Endothelial cell of umbilical vein (primary cell): ENCODE results near the gene TNS1. TPM values are rescaled to one million over a fixed set of nuclear protein-coding genes. Genes with fewer than 3 reads are reported as not detected.

Source experiments
- BruUV-seq: library from RNA; stranded (reverse); fragments of 400-500 nt; replicated peaks from 2 replicates; lab custom pipeline; 2021; lab: Mats Ljungman, UMichigan
- CTCF ChIA-PET: fragments of 300-600, 350-600 bp; sonication (Branson Sonifier 250); formaldehyde crosslinking; loops from one replicate; lab custom pipeline; 2021; ENCODE audit warnings: antibody characterized with exemption, inconsistent platforms; lab: Charles Lee
- POLR2A ChIA-PET: fragments of 300-600, 350-600 bp; sonication (Branson Sonifier 250); formaldehyde crosslinking; loops from one replicate; lab custom pipeline; 2021; ENCODE audit warnings: antibody characterized with exemption, inconsistent platforms; lab: Charles Lee
- DNase-seq: peaks from one replicate; pipeline ENCODE4 v3.0.0-alpha.2; 2011; ENCODE audit warnings: low read depth, low spot score
- FAIRE-seq: peaks from 2 replicates; lab custom pipeline; 2011; peaks lifted over from hg19 to GRCh38; lab: Jason Lieb, UNC
- H2AFZ ChIP-seq: 2 replicates; pipeline ENCODE4 v1.6.0; 2012; ENCODE audit warnings: low read depth, low read length, control low read depth, inconsistent platforms
- H3K27ac ChIP-seq: 2 replicates; pipeline ENCODE4 v1.5.1; 2011; ENCODE audit warnings: low read depth, mild to moderate bottlenecking, control low read depth, low read length, moderate library complexity; ENCODE audit not compliant: insufficient read depth
- H3K27me3 ChIP-seq, 2 experiments: 2 replicates each; pipeline versions ENCODE4 v1.6.0 to v1.6.1; 2011; ENCODE audit warnings: low read length in 2 of 2, mixed read lengths in 1 of 2; ENCODE audit not compliant: control insufficient read depth in 2 of 2, insufficient read depth in 2 of 2
- H3K36me3 ChIP-seq, 2 experiments: 2 replicates in 1 of 2; 3 replicates in 1 of 2; pipeline ENCODE4 v1.5.1; 2011; ENCODE audit warnings: low read length in 2 of 2, mild to moderate bottlenecking in 1 of 2, moderate library complexity in 1 of 2; ENCODE audit not compliant: control insufficient read depth in 2 of 2, insufficient read depth in 2 of 2; ENCODE audit errors: extremely low read depth in 1 of 2
- H3K4me1 ChIP-seq: 3 replicates; pipeline ENCODE4 v1.5.1; 2011; ENCODE audit warnings: mild to moderate bottlenecking, low read length; ENCODE audit not compliant: control insufficient read depth, insufficient read depth; ENCODE audit errors: extremely low read depth
- H3K4me2 ChIP-seq: 2 replicates; pipeline ENCODE4 v1.6.1; 2011; ENCODE audit warnings: low read length, control low read depth, mixed read lengths; ENCODE audit not compliant: insufficient read depth
- H3K4me3 ChIP-seq, 3 experiments: fragments of 200-600 bp in 1 of 3; sonication (generic), shearing (Covaris generic) in 1 of 3; replicated peaks in 1 of 3; 2 replicates each; pipeline ENCODE4 v1.5.1; 2011 to 2016; ENCODE audit warnings: control low read depth in 3 of 3, low read length in 3 of 3, mild to moderate bottlenecking in 2 of 3, inconsistent platforms in 1 of 3, low read depth in 1 of 3, moderate library complexity in 1 of 3; ENCODE audit not compliant: insufficient read depth in 1 of 3
- H3K79me2 ChIP-seq: 2 replicates; pipeline ENCODE4 v1.6.0; 2012; ENCODE audit warnings: low read length, inconsistent platforms; ENCODE audit not compliant: control insufficient read depth, insufficient read depth
- H3K9ac ChIP-seq: replicated peaks from 2 replicates; pipeline ENCODE3; 2011; ENCODE audit warnings: low read length, control low read depth; ENCODE audit not compliant: insufficient read depth; ENCODE audit errors: extremely low read depth
- H3K9me1 ChIP-seq: replicated peaks from 3 replicates; pipeline ENCODE4 v1.6.0; 2011; ENCODE audit warnings: mild to moderate bottlenecking, low read length; ENCODE audit not compliant: control insufficient read depth, insufficient read depth; ENCODE audit errors: extremely low read depth
- H3K9me3 ChIP-seq: replicated peaks from 2 replicates; pipeline ENCODE4 v1.5.1; 2012; ENCODE audit warnings: low read length, inconsistent platforms; ENCODE audit not compliant: control insufficient read depth, insufficient read depth
- H4K20me1 ChIP-seq: replicated peaks from 2 replicates; pipeline ENCODE3; 2011; ENCODE audit warnings: mild to moderate bottlenecking, low read length; ENCODE audit not compliant: control insufficient read depth, insufficient read depth; ENCODE audit errors: extremely low read depth
- EZH2 ChIP-seq: IDR thresholded peaks from 2 replicates; pipeline ENCODE4 v1.6.1; 2012; ENCODE audit warnings: borderline replicate concordance, low read depth, mild to moderate bottlenecking, moderate library complexity, low read length, inconsistent platforms; ENCODE audit not compliant: severe bottlenecking
- FOS ChIP-seq: IDR thresholded peaks from 2 replicates; pipeline ENCODE4 v1.6.1; 2011; ENCODE audit warnings: mild to moderate bottlenecking, low read length, moderate library complexity, borderline replicate concordance; ENCODE audit not compliant: insufficient read depth
- GATA2 ChIP-seq: IDR thresholded peaks from 2 replicates; pipeline ENCODE4 v1.7.0; 2011; ENCODE audit warnings: low read depth, mild to moderate bottlenecking, moderate library complexity, mixed read lengths, low read length; ENCODE audit not compliant: insufficient read length, insufficient read depth
- JUN ChIP-seq: IDR thresholded peaks from 2 replicates; pipeline ENCODE4 v1.6.1; 2011; ENCODE audit warnings: borderline replicate concordance, low read depth; ENCODE audit not compliant: insufficient read length, insufficient read depth
- MYC ChIP-seq: IDR thresholded peaks from one replicate; pipeline ENCODE4 v1.6.1; 2011; ENCODE audit warnings: mild to moderate bottlenecking, low read depth, low read length
- POLR2A ChIP-seq: IDR thresholded peaks from 2 replicates; pipeline ENCODE4 v1.6.1; 2012; ENCODE audit warnings: low read depth, mild to moderate bottlenecking, control low read depth, low read length
- POLR2AphosphoS5 ChIP-seq: IDR thresholded peaks from 2 replicates; pipeline ENCODE4 v1.6.1; 2012; ENCODE audit warnings: low read depth, mild to moderate bottlenecking, control low read depth, low read length, moderate library complexity; ENCODE audit not compliant: insufficient read depth
- dilution Hi-C: fragments of 300-500 bp; cut with MboI; formaldehyde crosslinking; loops from one replicate; pipeline ENCODE4 v1.15.0; 2019; ENCODE audit warnings: low sequenced_read_pairs; ENCODE audit not compliant: extremely low pct_ligation_motif_present
- intact Hi-C: fragments of 100-400 bp; cut with micrococcal nuclease; formaldehyde crosslinking; loops from one replicate; pipeline ENCODE4 v1.10.0; 2022
- polyA plus RNA-seq, 4 experiments: library from polyadenylated mRNA; depleted of rRNA in 3 of 4; stranded (reverse) in 3 of 4; unstranded in 1 of 4; fragments of >200 nt; gene quantifications; 2 replicates each; pipeline versions ENCODE4 v1.2.1 to v1.2.3, GENCODE V29; 2011 to 2012; ENCODE audit warnings: missing spikeins in 1 of 4
- total RNA-seq: library from RNA; stranded (reverse); gene quantifications from 2 replicates; pipeline ENCODE4 v1.2.3, GENCODE V29; 2021
- TF ChIP-seq, protein P1 (sequence below): IDR thresholded peaks from 2 replicates; pipeline ENCODE4 v1.6.1; 2011; ENCODE audit not compliant: insufficient read depth, insufficient read length
- TF ChIP-seq, protein P2 (sequence below), 2 donors: IDR thresholded peaks; 1 replicate in 1 of 2; 2 replicates in 1 of 2; pipeline ENCODE4 v1.5.1; 2011; ENCODE audit warnings: low read length in 2 of 2, mild to moderate bottlenecking in 2 of 2, moderate library complexity in 2 of 2, control low read depth in 1 of 2, inconsistent platforms in 1 of 2, low read depth in 1 of 2; ENCODE audit not compliant: insufficient read depth in 1 of 2; ENCODE audit errors: extremely low read depth in 1 of 2

TNS1 gene
- total and polyA plus RNA-seq, 2 donors (not counting 3 experiments of a cell fraction or from before 2014, with no cell fraction given) = 11.0 to 52.1 TPM

DNA sequence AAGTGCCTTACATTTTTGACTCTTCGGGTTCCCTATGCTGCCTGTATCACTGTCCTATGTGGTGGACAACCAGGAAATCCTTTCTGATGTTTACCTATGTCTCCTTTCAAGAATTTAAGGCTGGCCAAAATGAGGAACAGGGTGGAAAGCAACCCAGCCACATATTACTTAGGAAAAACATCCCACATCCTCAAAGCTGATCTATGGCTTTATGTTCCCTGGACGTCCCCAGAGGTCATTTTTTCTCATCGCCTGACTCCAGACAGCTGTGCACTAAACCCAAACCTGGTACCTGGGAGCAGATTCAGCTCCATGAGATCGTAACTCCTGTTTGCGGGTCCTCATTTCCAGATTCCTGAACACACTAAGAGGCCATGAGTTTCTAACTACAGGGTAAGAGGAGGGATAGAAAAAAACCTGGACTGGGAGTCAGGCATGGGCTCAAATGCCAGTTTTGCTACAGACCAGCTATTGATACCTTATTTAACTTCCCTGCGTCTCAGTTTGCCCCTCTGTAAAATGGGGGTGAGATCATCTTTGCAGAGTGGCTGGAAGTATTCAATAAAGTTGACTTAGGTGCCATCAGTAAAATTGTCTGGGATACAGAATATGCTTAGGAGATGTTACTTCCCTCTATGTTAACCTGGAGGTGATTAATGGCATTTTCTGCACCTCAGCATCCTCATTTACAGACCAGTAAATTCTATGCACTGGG, 70.8 kb downstream of the TNS1 start:
- TF ChIP-seq MYC (no peak), JUN (no peak), POLR2AphosphoS5 (no peak), POLR2A (no peak), GATA2 (no peak), FOS (no peak), EZH2 (no peak)
- TF ChIP-seq, protein P1, sequence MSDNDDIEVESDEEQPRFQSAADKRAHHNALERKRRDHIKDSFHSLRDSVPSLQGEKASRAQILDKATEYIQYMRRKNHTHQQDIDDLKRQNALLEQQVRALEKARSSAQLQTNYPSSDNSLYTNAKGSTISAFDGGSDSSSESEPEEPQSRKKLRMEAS = no peak
- TF ChIP-seq, protein P2, sequence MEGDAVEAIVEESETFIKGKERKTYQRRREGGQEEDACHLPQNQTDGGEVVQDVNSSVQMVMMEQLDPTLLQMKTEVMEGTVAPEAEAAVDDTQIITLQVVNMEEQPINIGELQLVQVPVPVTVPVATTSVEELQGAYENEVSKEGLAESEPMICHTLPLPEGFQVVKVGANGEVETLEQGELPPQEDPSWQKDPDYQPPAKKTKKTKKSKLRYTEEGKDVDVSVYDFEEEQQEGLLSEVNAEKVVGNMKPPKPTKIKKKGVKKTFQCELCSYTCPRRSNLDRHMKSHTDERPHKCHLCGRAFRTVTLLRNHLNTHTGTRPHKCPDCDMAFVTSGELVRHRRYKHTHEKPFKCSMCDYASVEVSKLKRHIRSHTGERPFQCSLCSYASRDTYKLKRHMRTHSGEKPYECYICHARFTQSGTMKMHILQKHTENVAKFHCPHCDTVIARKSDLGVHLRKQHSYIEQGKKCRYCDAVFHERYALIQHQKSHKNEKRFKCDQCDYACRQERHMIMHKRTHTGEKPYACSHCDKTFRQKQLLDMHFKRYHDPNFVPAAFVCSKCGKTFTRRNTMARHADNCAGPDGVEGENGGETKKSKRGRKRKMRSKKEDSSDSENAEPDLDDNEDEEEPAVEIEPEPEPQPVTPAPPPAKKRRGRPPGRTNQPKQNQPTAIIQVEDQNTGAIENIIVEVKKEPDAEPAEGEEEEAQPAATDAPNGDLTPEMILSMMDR (IDR thresholded peaks at IDR 0.05; ENCODE audit: extremely low read depth in 1 of 2, insufficient read depth in 1 of 2, low read depth in 1 of 2, low read length in 2 of 2) = no peak
- no peaks in the 10 kb centered on the region for H3K9me3 ChIP-seq
- DNase-seq (no peak), FAIRE-seq (no peak)
- dilution Hi-C loops = no loop called here
- H3K9ac ChIP-seq = no peak overlapping the region
- no peak overlapping the region for H3K4me3 ChIP-seq
- H3K4me2 ChIP-seq = no peak overlapping the region
- no peaks in the 10 kb centered on the region for H3K9me1 ChIP-seq
- intact Hi-C loops = loop anchor here (1.0 kb wide), 1 partner anchor 56 kb away; no protein-coding TSS in a partner anchor
- peaks cover 37% of the 10 kb centered on the region for H3K4me1 ChIP-seq
- H4K20me1 ChIP-seq = no peaks in the 10 kb centered on the region
- H3K27me3 ChIP-seq = no peaks in the 10 kb centered on the region
- no peaks in the 10 kb centered on the region for H3K36me3 ChIP-seq
- H3K27ac ChIP-seq = no peak overlapping the region
- H3K79me2 ChIP-seq = no peaks in the 10 kb centered on the region
- no TSS peak for BruUV-seq
- no peak overlapping the region for H2AFZ ChIP-seq
- ChIA-PET CTCF (interaction anchor here (1.0 to 4.7 kb wide), 11 partner anchors 12 to 147 kb away, joined by 3 to 40 read pairs (median 5); no protein-coding TSS in a partner anchor), POLR2A (no interaction called here)
